ENCODE results near the gene REXO1. TPM values are rescaled to one million over a fixed set of nuclear protein-coding genes. Genes with fewer than 3 reads are reported as not detected.

Gene REXO1
- total and polyA plus RNA-seq, 8 donors: 16.9 to 30.8 (median 24.4) TPM

DNA sequence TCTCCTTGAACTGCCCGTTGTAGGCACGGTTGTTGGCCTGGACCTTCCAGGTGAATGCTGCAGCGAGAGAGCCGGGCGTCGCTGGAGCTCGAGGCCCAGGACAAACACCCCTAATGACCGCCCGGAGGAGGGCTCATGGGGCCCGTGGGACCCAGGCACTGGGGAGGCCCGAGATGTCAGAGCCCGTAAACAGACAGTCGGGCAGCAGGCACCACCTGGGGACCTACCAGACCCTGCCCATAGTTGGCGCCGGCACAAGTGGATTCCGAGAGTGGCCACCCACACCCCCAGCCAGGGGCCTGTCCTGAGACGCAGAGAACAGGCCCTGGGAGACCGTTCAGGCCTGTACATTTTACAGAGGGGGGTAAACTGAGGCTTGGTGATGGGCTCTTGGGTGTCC lies 38.6 kb downstream of the REXO1 start:
- no peak overlapping the region for H3K4me3 ChIP-seq
- DNase-seq (peak in 1 of 4 donors; percentile 77), ATAC-seq (no peak)
- intact Hi-C loops (cut with DNase I): no loop called here
- no peaks in the 10 kb centered on the region for H3K27me3 ChIP-seq
- H3K36me3 ChIP-seq: peaks cover 0 to 6% of the 10 kb centered on the region in 2 donors
- peaks cover 11 to 21% of the 10 kb centered on the region in 2 donors for H3K4me1 ChIP-seq
- no peak overlapping the region for H3K27ac ChIP-seq
- no peak for TF ChIP-seq CTCF (IDR thresholded peaks at IDR 0.05)
- no peaks in the 10 kb centered on the region for H3K9me3 ChIP-seq

- ATAC-seq (no peak), DNase-seq (no peak)
- no peak overlapping the region for H3K4me3 ChIP-seq
- TF ChIP-seq CTCF (IDR thresholded peaks at IDR 0.05): no peak
- H3K4me1 ChIP-seq: peaks cover 8 to 17% of the 10 kb centered on the region in 2 donors
- H3K9me3 ChIP-seq: no peaks in the 10 kb centered on the region
- intact Hi-C loops (cut with DNase I): no loop called here
- H3K36me3 ChIP-seq: peaks cover 0 to 6% of the 10 kb centered on the region in 2 donors
- no peak overlapping the region for H3K27ac ChIP-seq
- H3K27me3 ChIP-seq: no peaks in the 10 kb centered on the region
These were observed 39.9 kb downstream of the REXO1 start for GRCh38 chr19:1808395-1808731.

- Histone ChIP-seq H3K36me3 (peaks cover 0 to 6% of the 10 kb centered on the region in 2 donors), H3K27me3 (no peaks in the 10 kb centered on the region), H3K9me3 (no peaks in the 10 kb centered on the region), H3K27ac (no peak overlapping the region), H3K4me1 (peaks cover 4 to 11% of the 10 kb centered on the region in 2 donors), H3K4me3 (no peak overlapping the region)
- ATAC-seq: no peak
- intact Hi-C loops (cut with DNase I): no loop called here
- peak in 1 of 4 donors; percentile 58 for DNase-seq
- TF ChIP-seq CTCF (IDR thresholded peaks at IDR 0.05): no peak
These were observed 40.4 kb downstream of the REXO1 start for GRCh38 chr19:1807695-1808394.

- Histone ChIP-seq H3K9me3 (no peaks in the 10 kb centered on the region), H3K27ac (no peak overlapping the region), H3K27me3 (no peaks in the 10 kb centered on the region), H3K4me1 (peaks cover 4 to 8% of the 10 kb centered on the region in 2 donors), H3K36me3 (peaks cover 0 to 6% of the 10 kb centered on the region in 2 donors), H3K4me3 (no peak overlapping the region)
- DNase-seq (peak in 1 of 4 donors; percentile 71), ATAC-seq (no peak)
- no peak for TF ChIP-seq CTCF (IDR thresholded peaks at IDR 0.05)
- intact Hi-C loops (cut with DNase I): no loop called here
These were observed 41.1 kb downstream of the REXO1 start for GRCh38 chr19:1807030-1807694.

DNA sequence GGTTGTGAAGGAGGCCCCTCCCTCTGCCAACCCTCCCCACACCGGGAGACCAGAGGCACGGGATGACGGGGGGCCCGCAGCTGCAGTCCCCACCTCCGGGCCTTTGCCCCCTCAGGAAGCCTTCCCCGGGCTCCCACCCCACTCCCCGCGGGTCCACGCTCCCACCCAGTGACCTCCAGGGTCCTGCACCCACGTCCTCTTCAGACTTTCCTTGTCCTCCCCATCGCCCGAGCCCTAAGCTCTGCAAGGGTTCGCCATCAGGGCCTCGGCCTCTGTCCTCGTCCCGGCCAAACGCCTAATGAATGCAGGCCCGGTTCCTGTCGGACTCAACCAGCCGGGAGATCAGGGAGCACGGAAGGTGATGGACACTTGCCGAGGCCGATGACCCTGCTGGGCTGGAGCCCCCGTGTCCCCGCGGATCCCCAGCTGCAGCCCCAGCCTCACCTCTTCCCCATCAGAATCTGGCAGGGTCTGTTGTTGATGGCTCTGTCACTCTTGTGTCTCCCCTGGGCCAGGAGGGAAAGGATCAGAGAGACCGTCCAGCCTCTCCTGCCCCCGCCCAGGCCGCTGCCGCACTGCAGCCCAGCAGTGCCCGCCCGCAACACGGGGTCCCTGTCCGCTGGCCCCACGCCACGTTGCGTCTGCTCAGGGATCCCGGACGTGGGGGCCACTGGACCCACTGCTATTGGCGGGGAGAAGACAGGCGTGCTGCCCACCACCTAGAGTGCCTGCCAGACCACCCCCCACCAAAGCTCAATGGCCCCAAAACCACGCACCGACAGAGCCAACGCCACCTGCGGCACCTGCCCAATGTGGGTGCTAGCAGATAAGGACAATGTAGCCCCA lies 41.9 kb downstream of the REXO1 start:
- H3K4me3 ChIP-seq: no peak overlapping the region
- no peaks in the 10 kb centered on the region for H3K27me3 ChIP-seq
- ATAC-seq: no peak
- H3K36me3 ChIP-seq: peaks cover 0 to 6% of the 10 kb centered on the region in 2 donors
- no peaks in the 10 kb centered on the region for H3K9me3 ChIP-seq
- peak in 1 of 4 donors; percentile 69 for DNase-seq
- no peak overlapping the region for H3K27ac ChIP-seq
- TF ChIP-seq CTCF (IDR thresholded peaks at IDR 0.05): no peak
- H3K4me1 ChIP-seq: peaks cover 0 to 2% of the 10 kb centered on the region in 2 donors
- intact Hi-C loops (cut with DNase I): no loop called here

Measured in left lung (tissue), 10 donors.